Fibroblast of villous mesenchyme (primary cell): ENCODE results near the gene TMEM252. TPM values are rescaled to one million over a fixed set of nuclear protein-coding genes. Genes with fewer than 3 reads are reported as not detected.

Source experiments
- DNase-seq: peaks from one replicate; pipeline ENCODE4 v3.0.0-alpha.2; 2010; ENCODE audit warnings: low read depth
- H3K4me3 ChIP-seq: 2 replicates; pipeline ENCODE4 v1.5.1; 2011; ENCODE audit warnings: low read depth, mild to moderate bottlenecking, low read length
- CTCF ChIP-seq: IDR thresholded peaks from 2 replicates; pipeline ENCODE4 v1.5.1; 2012; ENCODE audit warnings: low read depth, mild to moderate bottlenecking, low read length; ENCODE audit not compliant: insufficient read depth
- total RNA-seq: library from RNA; depleted of rRNA; stranded (reverse); fragments of >200 nt; gene quantifications from 2 replicates; pipeline ENCODE4 v1.2.3, GENCODE V29; 2012

The TMEM252 gene
- total RNA-seq, 1 donor, result not detected

DNA sequence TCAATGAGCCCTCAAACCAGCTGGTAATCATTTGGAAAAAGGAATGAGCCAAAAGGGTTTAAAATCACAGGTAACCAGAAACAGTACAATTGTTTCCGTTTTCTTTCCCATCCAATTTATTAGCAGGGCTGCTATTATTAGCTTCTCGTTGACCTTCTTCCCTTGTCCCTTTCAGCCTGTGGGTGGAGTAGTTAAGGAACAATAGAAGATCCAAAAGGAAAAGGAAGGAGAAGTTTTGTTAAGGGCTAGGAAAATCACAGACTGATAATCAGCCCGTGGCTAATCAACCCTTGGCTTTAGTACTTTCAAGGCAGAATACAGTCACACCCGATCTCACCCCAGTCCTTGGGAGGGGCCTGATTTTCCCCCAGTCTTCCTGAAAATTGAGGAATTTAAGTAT lies 38.4 kb downstream of the TMEM252 start:
- no peak for DNase-seq
- TF ChIP-seq CTCF, result no peak

DNA sequence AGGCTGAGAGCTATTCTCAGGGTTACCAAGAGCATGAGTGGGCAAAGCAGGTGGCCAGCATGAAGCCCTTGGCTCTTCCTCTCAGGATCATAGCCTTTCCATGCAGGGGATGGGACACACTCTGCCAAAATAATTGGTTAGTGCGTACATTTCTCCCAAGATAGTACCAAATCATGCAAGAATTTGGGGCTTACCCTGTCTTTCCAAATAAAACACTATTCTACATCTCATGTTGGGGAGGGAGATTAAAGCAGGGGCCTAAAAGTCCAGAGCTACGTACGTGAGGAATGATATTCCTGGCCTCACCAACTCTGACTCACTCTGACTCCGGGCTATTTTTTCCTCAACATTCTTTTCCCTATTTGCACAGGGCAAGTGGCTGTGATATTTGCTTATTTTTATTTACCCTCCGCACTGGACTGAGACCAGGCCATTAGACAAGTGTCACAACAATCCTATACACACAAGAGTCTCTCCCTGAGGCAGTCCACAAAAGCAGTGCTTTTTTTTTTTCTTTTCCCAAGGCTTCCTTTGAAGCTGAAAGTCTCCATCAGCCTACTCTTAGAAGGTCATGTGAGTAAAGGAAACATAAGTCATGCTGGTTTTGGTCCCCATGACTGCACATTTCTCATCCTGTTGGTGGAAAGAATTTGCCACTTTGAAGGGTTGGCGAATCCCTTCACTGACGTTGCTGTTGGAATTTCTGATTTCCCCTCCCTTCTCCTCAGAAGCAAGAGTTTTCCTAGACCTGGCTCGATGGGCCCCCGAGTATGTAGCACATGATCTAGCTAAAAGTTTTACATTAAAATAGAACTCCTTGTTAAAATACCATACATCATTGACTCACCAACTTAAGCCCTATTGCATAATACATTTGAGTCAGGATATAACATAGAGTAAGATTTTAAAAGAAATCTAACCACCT lies 40.0 kb downstream of the TMEM252 start:
- DNase-seq, result peak; percentile 70
- no peak for TF ChIP-seq CTCF
- no peak overlapping the region for H3K4me3 ChIP-seq

More for the DNA sequence above, 38.4 kb downstream of the TMEM252 start:
- H3K4me3 ChIP-seq, result no peak overlapping the region

GRCh38 chr9:68498816-68499215 lies 41.9 kb downstream of the TMEM252 start:
- DNase-seq, result no peak
- H3K4me3 ChIP-seq, result no peak overlapping the region
- no peak for TF ChIP-seq CTCF

DNA sequence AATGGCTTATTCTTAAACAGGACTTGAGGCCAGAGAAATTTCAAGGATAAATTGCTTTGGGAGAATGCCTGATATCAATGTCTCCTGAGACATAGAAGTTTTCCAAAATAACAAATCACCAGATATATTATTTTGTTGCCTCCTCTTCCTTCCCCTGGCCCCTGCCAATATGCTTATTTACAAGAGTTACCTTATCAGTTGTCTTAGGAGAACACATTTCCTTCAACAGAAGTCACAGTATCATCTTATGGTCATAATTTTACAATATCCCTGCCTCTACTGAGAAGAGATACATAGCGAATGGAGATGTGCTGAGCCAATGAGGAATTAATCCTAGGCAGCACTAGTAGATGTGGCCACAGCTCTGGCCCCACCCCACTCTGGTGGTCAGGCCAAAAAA lies 43.1 kb downstream of the TMEM252 start:
- no peak for DNase-seq
- no peak overlapping the region for H3K4me3 ChIP-seq
- TF ChIP-seq CTCF, result no peak

- no peak for TF ChIP-seq CTCF
- DNase-seq, result no peak
These were observed 44.3 kb downstream of the TMEM252 start for GRCh38 chr9:68496356-68496755.

DNA sequence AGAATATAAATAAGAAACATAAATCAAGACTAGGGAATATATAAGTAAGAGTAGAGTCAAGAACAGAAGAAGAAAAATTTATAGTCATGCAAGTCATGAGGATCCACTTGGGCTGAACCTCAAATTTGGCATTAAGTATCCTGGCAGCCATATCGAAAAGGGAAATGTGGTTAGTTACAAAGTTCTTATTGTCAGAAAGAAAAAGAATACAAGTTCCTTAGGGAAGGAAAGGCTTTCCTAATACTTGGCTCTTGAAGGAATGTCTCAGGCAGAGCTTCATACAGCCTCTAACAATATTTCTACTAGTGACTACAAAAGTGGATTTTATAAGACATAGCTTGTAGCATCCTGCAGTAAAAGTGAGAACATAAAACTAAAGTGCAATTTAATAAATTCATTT lies 45.4 kb downstream of the TMEM252 start:
- DNase-seq, result no peak
- H3K4me3 ChIP-seq, result no peak overlapping the region
- TF ChIP-seq CTCF, result no peak

More at GRCh38 chr9:68496356-68496755, 44.3 kb downstream of the TMEM252 start:
- no peak overlapping the region for H3K4me3 ChIP-seq
